ENCODE results near the gene MRPL41. TPM values are rescaled to one million over a fixed set of nuclear protein-coding genes. Genes with fewer than 3 reads are reported as not detected.
"Not testable (repeated sequence)": the region's sequence is repeated elsewhere in the genome, so short reads cannot be mapped to it uniquely, and the experiment has no call there.

Gene MRPL41
- total RNA-seq, 1 donor from 2014 or later: 41.4 TPM

DNA sequence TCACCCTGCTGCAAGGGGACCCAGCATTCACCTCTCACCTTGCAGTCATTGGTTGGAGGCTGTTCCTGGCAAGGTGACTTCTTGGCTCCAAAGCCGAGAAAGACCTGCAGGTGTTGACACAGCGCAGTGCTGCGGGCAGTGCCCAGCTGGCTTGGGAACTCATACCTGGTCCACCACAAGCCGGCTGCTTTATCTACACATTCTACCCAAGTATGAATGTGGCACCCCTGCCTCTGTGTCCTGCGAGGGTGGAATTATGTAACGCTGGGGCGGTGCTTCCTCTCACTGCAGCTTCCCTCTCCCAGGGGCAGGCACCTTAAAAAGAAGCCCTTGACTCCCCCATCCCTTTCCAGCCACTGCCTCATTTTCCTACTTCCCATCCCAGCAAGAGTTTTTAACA lies 41.1 kb downstream of the MRPL41 start:
- Mint-ChIP-seq H3K4me3 (ENCODE audit: unreplicated experiment) (no peak overlapping the region), H3K27me3 (ENCODE audit: unreplicated experiment) (peaks cover 11% of the 10 kb centered on the region), H3K9me3 (ENCODE audit: unreplicated experiment) (no peaks in the 10 kb centered on the region), H3K27ac (ENCODE audit: unreplicated experiment) (no peak overlapping the region), H3K36me3 (ENCODE audit: low read depth, unreplicated experiment) (peaks cover 4% of the 10 kb centered on the region), H3K4me1 (ENCODE audit: unreplicated experiment) (no peaks in the 10 kb centered on the region)
- no peak for DNase-seq (ENCODE audit: low spot score)
- TF ChIP-seq, protein P1, sequence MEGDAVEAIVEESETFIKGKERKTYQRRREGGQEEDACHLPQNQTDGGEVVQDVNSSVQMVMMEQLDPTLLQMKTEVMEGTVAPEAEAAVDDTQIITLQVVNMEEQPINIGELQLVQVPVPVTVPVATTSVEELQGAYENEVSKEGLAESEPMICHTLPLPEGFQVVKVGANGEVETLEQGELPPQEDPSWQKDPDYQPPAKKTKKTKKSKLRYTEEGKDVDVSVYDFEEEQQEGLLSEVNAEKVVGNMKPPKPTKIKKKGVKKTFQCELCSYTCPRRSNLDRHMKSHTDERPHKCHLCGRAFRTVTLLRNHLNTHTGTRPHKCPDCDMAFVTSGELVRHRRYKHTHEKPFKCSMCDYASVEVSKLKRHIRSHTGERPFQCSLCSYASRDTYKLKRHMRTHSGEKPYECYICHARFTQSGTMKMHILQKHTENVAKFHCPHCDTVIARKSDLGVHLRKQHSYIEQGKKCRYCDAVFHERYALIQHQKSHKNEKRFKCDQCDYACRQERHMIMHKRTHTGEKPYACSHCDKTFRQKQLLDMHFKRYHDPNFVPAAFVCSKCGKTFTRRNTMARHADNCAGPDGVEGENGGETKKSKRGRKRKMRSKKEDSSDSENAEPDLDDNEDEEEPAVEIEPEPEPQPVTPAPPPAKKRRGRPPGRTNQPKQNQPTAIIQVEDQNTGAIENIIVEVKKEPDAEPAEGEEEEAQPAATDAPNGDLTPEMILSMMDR (IDR thresholded peaks at IDR 0.05; ENCODE audit: unreplicated experiment): no peak

GRCh38 chr9:137593176-137593575 lies 41.5 kb downstream of the MRPL41 start:
- TF ChIP-seq, protein P1 (IDR thresholded peaks at IDR 0.05; ENCODE audit: unreplicated experiment): no peak
- DNase-seq (ENCODE audit: low spot score): no peak
- Mint-ChIP-seq H3K4me3 (ENCODE audit: unreplicated experiment) (no peak overlapping the region), H3K9me3 (ENCODE audit: unreplicated experiment) (no peaks in the 10 kb centered on the region), H3K27me3 (ENCODE audit: unreplicated experiment) (peaks cover 6% of the 10 kb centered on the region), H3K36me3 (ENCODE audit: low read depth, unreplicated experiment) (peaks cover under 1% of the 10 kb centered on the region), H3K27ac (ENCODE audit: unreplicated experiment) (no peak overlapping the region), H3K4me1 (ENCODE audit: unreplicated experiment) (no peaks in the 10 kb centered on the region)

DNA sequence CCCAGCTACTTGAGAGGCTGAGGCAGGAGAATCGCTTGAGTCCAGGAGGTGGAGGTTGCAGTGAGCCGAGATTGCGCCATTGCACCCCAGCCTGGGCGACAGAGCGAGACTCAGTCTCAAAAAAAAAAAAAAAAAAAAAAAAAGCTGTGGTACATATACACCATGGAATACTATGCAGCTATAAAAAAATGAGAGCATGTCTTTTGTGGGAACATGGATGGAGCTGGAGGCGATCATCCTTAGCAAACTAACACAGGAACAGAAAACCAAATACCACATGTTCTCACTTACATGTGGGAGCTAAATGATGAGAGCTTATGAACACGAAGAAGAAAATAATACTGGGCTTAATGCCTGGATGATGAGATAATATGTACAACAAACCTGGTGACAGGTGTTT lies 44.9 kb downstream of the MRPL41 start:
- H3K4me1 Mint-ChIP-seq (ENCODE audit: unreplicated experiment); H3K9me3 Mint-ChIP-seq (ENCODE audit: unreplicated experiment): not testable (repeated sequence)

GRCh38 chr9:137598943-137599342 lies 47.3 kb downstream of the MRPL41 start:
- no peak overlapping the region for H3K4me3 Mint-ChIP-seq (ENCODE audit: unreplicated experiment)
- no peaks in the 10 kb centered on the region for H3K9me3 Mint-ChIP-seq (ENCODE audit: unreplicated experiment)
- peaks cover 4% of the 10 kb centered on the region for H3K27me3 Mint-ChIP-seq (ENCODE audit: unreplicated experiment)
- TF ChIP-seq, protein P1 (IDR thresholded peaks at IDR 0.05; ENCODE audit: unreplicated experiment): no peak
- no peaks in the 10 kb centered on the region for H3K36me3 Mint-ChIP-seq (ENCODE audit: low read depth, unreplicated experiment)
- no peak overlapping the region for H3K27ac Mint-ChIP-seq (ENCODE audit: unreplicated experiment)
- no peaks in the 10 kb centered on the region for H3K4me1 Mint-ChIP-seq (ENCODE audit: unreplicated experiment)
- DNase-seq (ENCODE audit: low spot score): no peak

More for the DNA sequence above, 44.9 kb downstream of the MRPL41 start:
- H3K4me3 Mint-ChIP-seq (ENCODE audit: unreplicated experiment); H3K27me3 Mint-ChIP-seq (ENCODE audit: unreplicated experiment); H3K36me3 Mint-ChIP-seq (ENCODE audit: low read depth, unreplicated experiment); DNase-seq (ENCODE audit: low spot score); H3K27ac Mint-ChIP-seq (ENCODE audit: unreplicated experiment): not testable (repeated sequence)

Other genes starting within 250 kb of the MRPL41 start
- gene NRARP, start 249.6 kb upstream of the MRPL41 start, total RNA-seq (ENCODE audit: unreplicated experiment): 170 TPM
- 19.9 TPM for gene EXD3, start 128.7 kb upstream of the MRPL41 start, total RNA-seq (ENCODE audit: unreplicated experiment)
- gene NOXA1, start 128.5 kb upstream of the MRPL41 start, total RNA-seq (ENCODE audit: unreplicated experiment): 0.36 TPM
- 0.21 TPM for gene ENTPD8, start 110.5 kb upstream of the MRPL41 start, total RNA-seq (ENCODE audit: unreplicated experiment)
- 43.0 TPM for gene NSMF, start 92.5 kb upstream of the MRPL41 start, total RNA-seq (ENCODE audit: unreplicated experiment)
- gene PNPLA7, start 1.5 kb upstream of the MRPL41 start, total RNA-seq (ENCODE audit: unreplicated experiment): 3.9 TPM
- 32.2 TPM for gene DPH7, start 27.0 kb downstream of the MRPL41 start, total RNA-seq (ENCODE audit: unreplicated experiment)
- 25.6 TPM for gene ZMYND19, start 38.6 kb downstream of the MRPL41 start, total RNA-seq (ENCODE audit: unreplicated experiment)
- 20.3 TPM for gene ARRDC1, start 53.8 kb downstream of the MRPL41 start, total RNA-seq (ENCODE audit: unreplicated experiment)
- gene EHMT1, start 67.1 kb downstream of the MRPL41 start, total RNA-seq (ENCODE audit: unreplicated experiment): 120 TPM

Data from endothelial cell (in vitro differentiated cells).